ENCODE results near the gene TUBB4A.

- TF ChIP-seq POLR2A (IDR thresholded peaks at IDR 0.05): no peak
- no peak for TF ChIP-seq CTCF (IDR thresholded peaks at IDR 0.05 in 4 of 5, conservative IDR thresholded peaks at IDR 0.05 in 1 of 5)
Observed at GRCh38 chr19:6498294-6499036, 3.6 kb downstream of the TUBB4A start.

Data from gastrocnemius medialis (tissue), 4 donors.